HG03097 (cell line): ENCODE data around the gene SLC16A11.
"Not testable (repeated sequence)": the region's sequence is repeated elsewhere in the genome, so short reads cannot be mapped to it uniquely, and the experiment has no call there.

Experiments
- ATAC-seq: cut with Tn5 transposase; IDR thresholded peaks from one replicate; pipeline ENCODE4 v1.9.1; 2021; ENCODE audit not compliant: unreplicated experiment, low FRiP score

SLC16A11 gene, protein sequence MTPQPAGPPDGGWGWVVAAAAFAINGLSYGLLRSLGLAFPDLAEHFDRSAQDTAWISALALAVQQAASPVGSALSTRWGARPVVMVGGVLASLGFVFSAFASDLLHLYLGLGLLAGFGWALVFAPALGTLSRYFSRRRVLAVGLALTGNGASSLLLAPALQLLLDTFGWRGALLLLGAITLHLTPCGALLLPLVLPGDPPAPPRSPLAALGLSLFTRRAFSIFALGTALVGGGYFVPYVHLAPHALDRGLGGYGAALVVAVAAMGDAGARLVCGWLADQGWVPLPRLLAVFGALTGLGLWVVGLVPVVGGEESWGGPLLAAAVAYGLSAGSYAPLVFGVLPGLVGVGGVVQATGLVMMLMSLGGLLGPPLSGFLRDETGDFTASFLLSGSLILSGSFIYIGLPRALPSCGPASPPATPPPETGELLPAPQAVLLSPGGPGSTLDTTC

GRCh38 chr17:7043497-7044198 is at the start of gene SLC16A11:
Gene SLC16A11 (minus strand): TSS chr17:7044092. CDS start chr17:7043513, 579 bp downstream.
- no peak for ATAC-seq

- ATAC-seq: not testable (repeated sequence)
Measured at GRCh38 chr17:7091311-7092005, 47.6 kb upstream of the SLC16A11 start.

DNA sequence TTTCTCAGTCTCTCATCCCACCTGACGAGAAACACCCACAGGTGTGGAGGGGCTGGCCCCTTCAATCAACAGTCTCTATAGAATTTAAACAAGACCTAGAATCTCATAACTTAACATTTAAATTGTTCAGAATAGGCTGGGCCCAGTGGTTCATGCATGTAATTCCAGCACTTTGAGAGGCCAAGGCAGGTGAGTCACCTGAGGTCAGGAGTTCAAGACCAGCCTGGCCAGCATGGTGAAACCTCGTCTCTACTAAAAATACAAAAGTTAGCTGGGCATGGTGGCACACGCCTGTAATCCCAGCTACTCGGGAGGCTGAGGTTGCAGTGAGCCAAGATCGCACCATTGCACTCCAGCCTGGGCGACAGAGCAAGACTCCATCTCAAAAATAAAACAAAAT is 45.7 kb upstream of the SLC16A11 start:
- ATAC-seq: not testable (repeated sequence)

DNA sequence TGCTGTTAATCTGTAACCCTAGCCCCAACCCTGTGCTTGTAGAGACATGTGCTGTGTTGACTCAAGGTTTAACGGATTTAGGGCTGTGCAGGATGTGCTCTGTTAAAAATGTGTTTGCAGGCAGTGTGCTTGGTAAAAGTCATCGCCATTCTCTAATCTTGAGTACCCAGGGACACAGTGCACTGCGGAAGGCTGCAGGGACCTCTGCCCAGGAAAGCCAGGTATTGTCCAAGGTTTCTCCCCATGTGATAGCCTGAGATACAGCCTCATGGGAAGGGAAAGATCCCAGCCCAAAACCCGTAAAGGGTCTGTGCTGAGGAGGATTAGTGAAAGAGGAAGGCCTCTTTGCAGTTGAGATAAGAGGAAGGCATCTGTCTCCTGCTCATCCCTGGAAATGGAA is 44.5 kb upstream of the SLC16A11 start:
- not testable (repeated sequence) for ATAC-seq

- ATAC-seq: no peak
Measured at GRCh38 chr17:7084088-7084487, 40.2 kb upstream of the SLC16A11 start.

GRCh38 chr17:7083592-7083991 is 39.7 kb upstream of the SLC16A11 start:
- no peak for ATAC-seq

- no peak for ATAC-seq
Measured at GRCh38 chr17:7081341-7082062, 37.6 kb upstream of the SLC16A11 start.

- no peak for ATAC-seq
Measured at GRCh38 chr17:7080456-7081041, 36.7 kb upstream of the SLC16A11 start.

GRCh38 chr17:7079581-7080455 is 35.9 kb upstream of the SLC16A11 start, which contains the start of gene CLEC10A:
Gene CLEC10A (minus strand): TSS chr17:7080251. CDS start chr17:7078812, 1,439 bp downstream.
- ATAC-seq: no peak

DNA sequence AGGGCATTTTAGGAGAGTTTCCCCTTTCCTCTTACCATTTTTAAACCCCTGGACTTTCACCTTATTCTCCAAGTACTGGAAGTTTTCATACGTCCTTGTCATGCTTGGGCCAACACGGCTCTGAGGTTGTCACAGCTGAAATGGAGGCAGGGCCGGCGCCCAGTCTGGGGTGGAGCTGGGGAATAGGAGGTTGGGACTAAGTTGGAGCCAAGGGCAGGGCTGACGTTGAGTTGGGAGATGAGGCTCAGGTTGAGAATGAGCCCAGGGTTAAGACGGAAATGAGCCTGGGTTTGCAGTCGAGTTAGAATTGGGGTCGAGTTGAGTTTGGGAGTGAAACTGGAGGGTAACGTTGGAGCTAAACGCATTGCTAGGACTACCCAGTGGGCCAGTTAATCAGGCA is 34.8 kb upstream of the SLC16A11 start:
- no peak for ATAC-seq

DNA sequence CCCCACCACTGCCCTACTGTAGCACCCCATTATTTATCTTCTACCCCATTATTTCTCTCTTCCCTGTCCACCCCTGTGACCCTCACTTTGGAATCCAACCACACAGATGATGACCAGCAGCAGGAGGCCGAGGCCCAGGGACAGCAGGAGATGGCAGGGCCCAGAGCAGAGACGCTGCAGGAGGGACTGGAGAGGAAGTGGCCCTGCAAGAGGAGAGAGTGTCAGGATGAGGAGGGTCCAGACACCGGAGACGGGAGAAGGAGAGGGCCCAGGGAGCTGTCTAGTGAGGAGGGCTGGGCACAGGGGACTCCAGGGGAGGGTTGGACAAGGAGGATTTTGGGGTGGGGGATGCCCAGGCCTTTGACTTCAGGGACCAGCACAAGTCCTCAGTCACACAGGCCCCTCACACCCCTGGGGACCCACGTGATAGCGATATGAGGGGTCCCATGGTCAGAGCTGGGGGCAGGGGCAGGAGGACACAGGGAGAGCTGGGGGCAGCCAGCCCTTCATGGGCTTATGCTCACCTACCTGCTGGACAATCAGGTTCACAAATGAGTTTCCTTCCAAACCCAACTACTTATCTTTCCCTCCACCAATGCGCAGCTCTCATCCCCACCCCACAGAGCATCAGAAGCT is 34.1 kb upstream of the SLC16A11 start:
- ATAC-seq: no peak

GRCh38 chr17:7074931-7075330 is 31.0 kb upstream of the SLC16A11 start:
- no peak for ATAC-seq

GRCh38 chr17:7072406-7072805 is 28.5 kb upstream of the SLC16A11 start:
- no peak for ATAC-seq

DNA sequence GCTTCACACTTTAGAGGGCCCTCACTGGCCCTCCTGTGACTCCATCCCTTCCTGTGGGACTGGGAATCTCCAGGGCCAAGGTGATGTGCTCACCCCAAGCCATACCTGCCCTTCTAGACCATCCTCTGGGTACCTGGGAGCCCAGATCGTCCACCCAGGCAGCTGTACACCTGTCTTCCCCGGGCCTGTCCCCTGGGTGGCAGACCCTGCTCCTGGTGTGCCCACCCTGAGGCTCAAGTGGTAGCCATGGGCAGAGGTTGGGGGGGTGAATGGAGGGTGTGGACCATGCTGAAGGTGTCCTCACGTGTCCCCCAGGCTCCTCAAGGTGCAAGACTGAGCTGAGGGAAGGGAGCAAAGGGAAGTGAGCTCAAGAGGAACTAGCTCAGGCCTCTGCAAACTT is 26.8 kb upstream of the SLC16A11 start:
- no peak for ATAC-seq

DNA sequence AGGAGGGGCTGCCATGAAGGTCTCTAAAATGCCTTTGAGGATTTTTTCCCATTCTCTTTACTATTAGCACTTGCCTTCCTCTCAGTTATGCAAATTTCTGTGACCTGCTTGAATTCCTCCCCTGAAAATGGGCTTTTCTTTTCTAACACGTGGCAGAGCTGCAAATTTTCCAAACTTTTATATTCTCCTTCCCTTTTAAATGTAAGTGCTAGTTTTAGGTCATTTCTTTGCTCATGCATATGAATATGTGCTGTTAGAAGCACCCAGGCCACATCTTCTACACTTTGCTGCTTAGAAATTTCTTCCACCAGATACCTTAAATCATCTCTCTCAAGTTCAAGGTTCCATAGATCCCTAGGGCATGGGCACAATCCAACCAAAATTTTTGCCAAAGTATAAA is 24.4 kb upstream of the SLC16A11 start:
- ATAC-seq: no peak

DNA sequence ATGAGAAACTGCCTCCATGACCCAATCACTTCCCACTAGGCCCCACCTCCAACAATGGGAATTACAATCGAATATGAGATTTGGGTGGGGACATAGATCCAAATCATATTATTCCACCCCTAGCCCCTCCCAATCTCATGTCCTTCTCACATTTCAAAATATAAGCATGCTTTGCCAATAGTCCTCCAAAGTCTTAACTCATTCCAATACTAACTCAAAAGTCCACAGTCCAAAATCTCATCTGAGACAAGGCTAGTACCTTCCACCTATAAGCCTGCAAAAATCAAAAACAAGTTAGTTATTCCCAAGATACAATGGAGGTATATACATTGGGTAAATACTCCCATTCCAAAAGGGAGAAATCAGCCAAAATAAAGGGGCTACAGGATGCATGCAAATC is 23.3 kb upstream of the SLC16A11 start:
- ATAC-seq: no peak

GRCh38 chr17:7064261-7064660 is 20.4 kb upstream of the SLC16A11 start:
- ATAC-seq: no peak

- ATAC-seq: no peak
Measured at GRCh38 chr17:7063518-7064094, 19.7 kb upstream of the SLC16A11 start.
